SK-N-MC (cell line): Measurements from ENCODE around the gene ARHGEF33.

Source experiments
- DNase-seq: peaks from one replicate; pipeline ENCODE4 v3.0.0-alpha.2; 2011; ENCODE audit warnings: low read depth, low spot score
- H3K27ac ChIP-seq: fragments of 200-600 bp; sonication (generic); 2 replicates; pipeline ENCODE4 v1.5.1; 2016; ENCODE audit warnings: mixed run types
- H3K36me3 ChIP-seq: fragments of 200-600 bp; sonication (generic); 2 replicates; pipeline ENCODE4 v1.6.1; 2017; ENCODE audit warnings: antibody characterized with exemption, low read length, mixed read lengths; ENCODE audit not compliant: insufficient read depth
- H3K4me3 ChIP-seq: fragments of 200-600 bp; sonication (generic); 2 replicates; pipeline ENCODE4 v1.5.1; 2016
- H3K9ac ChIP-seq: fragments of 200-600 bp; sonication (generic); 2 replicates; pipeline ENCODE4 v1.8.0; 2017; ENCODE audit warnings: mixed run types, mixed read lengths; ENCODE audit not compliant: insufficient read length
- H3K9me3 ChIP-seq: fragments of 200-600 bp; sonication (generic); 2 replicates; pipeline ENCODE4 v1.6.1; 2017; ENCODE audit warnings: low read depth, mild to moderate bottlenecking, antibody characterized with exemption, low read length, moderate library complexity, mixed read lengths
- EZH2 ChIP-seq: fragments of 200-600 bp; sonication (generic); IDR thresholded peaks from one replicate; pipeline ENCODE4 v1.6.1; 2017; ENCODE audit warnings: antibody characterized with exemption
- FOXP2 ChIP-seq: optimal IDR thresholded peaks from 2 replicates; pipeline ENCODE3; 2011; ENCODE audit warnings: mild to moderate bottlenecking, moderate library complexity; ENCODE audit not compliant: insufficient read depth; ENCODE audit errors: extremely low read length, control extremely low read depth
- POLR2AphosphoS5 ChIP-seq: IDR thresholded peaks from 2 replicates; pipeline ENCODE4 v1.6.1; 2012; ENCODE audit warnings: mild to moderate bottlenecking, low read depth, low read length, borderline replicate concordance

Gene ARHGEF33

DNA sequence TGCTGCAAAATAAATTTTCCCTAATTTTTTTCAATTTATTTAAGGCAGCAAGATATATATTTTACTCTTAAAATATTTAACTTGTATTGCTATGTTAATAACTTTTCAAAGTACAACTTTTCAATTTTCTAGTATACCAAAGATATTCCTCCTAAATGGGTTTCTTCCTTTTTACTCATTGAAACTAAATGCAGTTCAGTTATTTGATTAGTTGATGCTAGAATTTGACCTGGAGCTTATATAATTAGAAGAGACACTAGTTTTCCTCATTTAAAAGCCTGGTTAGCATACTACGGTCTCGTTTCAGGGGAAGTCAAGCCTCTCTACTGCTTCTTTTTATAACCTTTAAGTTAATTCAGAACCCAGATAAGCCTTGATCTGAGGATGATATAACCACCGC, at the start of gene ARHGEF33:
TSS of gene ARHGEF33 (plus strand) at position 301 of the 400 bp plus-strand sequence. CDS start 29,573 bp downstream, outside the sequence.
- no peak within 1 kb of the TSS for H3K4me3 ChIP-seq
- no peaks in the 10 kb centered on the region for H3K36me3 ChIP-seq
- no peak within 1 kb of the TSS for H3K9ac ChIP-seq
- TF ChIP-seq POLR2AphosphoS5 (no peak), FOXP2 (no peak)
- no peak for DNase-seq
- H3K9me3 ChIP-seq, result no peaks in the 10 kb centered on the region
- no peak within 1 kb of the TSS for H3K27ac ChIP-seq

DNA sequence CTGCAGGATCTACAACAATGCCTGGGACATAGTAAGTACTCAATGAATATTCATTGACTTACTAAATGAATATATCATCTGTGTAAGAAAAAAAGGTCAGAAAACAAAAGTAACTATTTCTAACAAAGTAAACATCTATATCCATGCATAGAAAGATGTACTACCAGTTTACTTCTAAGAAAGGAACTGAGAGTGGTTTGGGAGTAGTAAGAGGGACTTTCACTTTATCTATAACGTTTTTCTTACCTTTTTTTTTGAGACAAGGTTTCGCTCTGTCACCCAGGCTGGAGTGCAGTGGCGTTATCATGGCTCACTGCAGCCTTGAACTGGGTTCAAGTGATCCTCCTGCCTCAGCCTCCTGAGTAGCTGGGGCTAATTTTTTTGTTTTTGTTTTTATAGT, 39.6 kb upstream of the ARHGEF33 start:
- no peak for DNase-seq

DNA sequence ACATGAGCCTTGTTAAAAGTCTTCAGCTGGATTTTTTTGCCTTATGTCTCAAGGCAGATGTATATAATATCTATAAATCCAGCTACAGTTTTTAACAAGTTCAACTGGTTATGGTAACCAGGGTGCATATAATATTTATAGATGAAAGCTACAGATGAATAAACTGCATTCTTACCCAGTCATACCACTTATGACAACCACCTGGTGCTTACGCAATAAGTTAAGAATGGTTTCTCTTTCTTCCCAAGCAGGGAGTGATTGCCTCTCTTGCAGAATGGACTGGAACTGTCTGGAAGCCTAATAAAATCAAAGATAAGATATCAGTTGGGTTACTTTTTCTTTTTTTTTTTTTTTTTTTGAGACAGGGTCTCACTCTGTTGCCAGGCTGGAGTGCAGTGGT, 33.5 kb upstream of the ARHGEF33 start:
- DNase-seq, result no peak
- Histone ChIP-seq H3K36me3 (peaks cover 74% of the 10 kb centered on the region), H3K27ac (no peak overlapping the region), H3K4me3 (no peak overlapping the region), H3K9ac (no peak overlapping the region), H3K9me3 (no peaks in the 10 kb centered on the region)
- no peak for TF ChIP-seq POLR2AphosphoS5
- TF ChIP-seq EZH2, result no peak
- no peak for TF ChIP-seq FOXP2

More for the DNA sequence above, 39.6 kb upstream of the ARHGEF33 start:
- Histone ChIP-seq H3K36me3 (peaks cover 36% of the 10 kb centered on the region), H3K27ac (no peak overlapping the region), H3K9ac (no peak overlapping the region), H3K4me3 (no peak overlapping the region), H3K9me3 (no peaks in the 10 kb centered on the region)
- TF ChIP-seq FOXP2, result no peak
- TF ChIP-seq EZH2, result no peak
- TF ChIP-seq POLR2AphosphoS5, result no peak

GRCh38 chr2:38862476-38862875, 27.2 kb upstream of the ARHGEF33 start:
- Histone ChIP-seq H3K36me3 (peaks cover 57% of the 10 kb centered on the region), H3K4me3 (no peak overlapping the region), H3K9ac (no peak overlapping the region), H3K27ac (no peak overlapping the region), H3K9me3 (no peaks in the 10 kb centered on the region)
- TF ChIP-seq POLR2AphosphoS5 (no peak), FOXP2 (no peak), EZH2 (no peak)
- no peak for DNase-seq

DNA sequence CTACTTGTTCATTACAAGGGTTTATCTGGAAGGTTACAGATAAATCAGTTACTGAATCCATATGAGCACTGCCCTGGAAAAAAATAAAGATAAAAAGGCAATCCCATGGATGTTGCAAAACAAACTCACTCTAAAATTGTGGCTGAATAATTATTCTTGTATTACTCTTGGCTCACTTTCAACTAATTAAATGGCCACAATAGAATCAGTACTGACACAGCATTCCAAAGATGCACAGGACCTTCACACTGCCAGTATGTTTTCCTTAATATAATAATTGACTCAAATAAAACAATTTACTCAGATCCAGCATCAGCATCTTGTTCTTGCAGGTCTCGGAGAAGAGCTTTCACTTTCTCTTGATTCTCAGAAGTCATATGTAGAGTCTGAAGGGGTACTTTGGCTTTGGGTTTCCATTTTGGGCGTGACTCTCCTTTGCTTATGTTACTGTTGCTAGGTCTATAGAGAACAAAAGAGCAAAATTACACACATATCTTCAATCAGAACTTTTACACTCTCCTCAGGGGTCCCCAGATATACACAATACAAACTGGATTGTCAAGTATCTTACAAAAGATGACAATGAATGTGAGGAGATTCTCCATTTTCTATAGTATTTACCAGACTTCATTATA, 26.5 kb upstream of the ARHGEF33 start:
- TF ChIP-seq FOXP2, result no peak
- no peak for TF ChIP-seq POLR2AphosphoS5
- TF ChIP-seq EZH2, result no peak
- DNase-seq, result no peak
- Histone ChIP-seq H3K27ac (no peak overlapping the region), H3K36me3 (peaks cover 57% of the 10 kb centered on the region), H3K9me3 (no peaks in the 10 kb centered on the region), H3K9ac (no peak overlapping the region), H3K4me3 (no peak overlapping the region)

GRCh38 chr2:38866773-38867443, 22.8 kb upstream of the ARHGEF33 start:
- Histone ChIP-seq H3K36me3 (peaks cover 25% of the 10 kb centered on the region), H3K27ac (no peak overlapping the region), H3K4me3 (no peak overlapping the region), H3K9ac (no peak overlapping the region), H3K9me3 (peaks cover 7% of the 10 kb centered on the region; the same call in 1 of the 2 replicates)
- DNase-seq, result no peak
- TF ChIP-seq EZH2 (no peak), POLR2AphosphoS5 (no peak), FOXP2 (no peak)

- H3K4me3 ChIP-seq, result no peak overlapping the region
- no peak for DNase-seq
- peaks cover 7% of the 10 kb centered on the region; the same call in 1 of the 2 replicates for H3K9me3 ChIP-seq
- TF ChIP-seq POLR2AphosphoS5, result no peak
- TF ChIP-seq FOXP2, result no peak
- TF ChIP-seq EZH2, result no peak
- no peak overlapping the region for H3K9ac ChIP-seq
- peaks cover 11% of the 10 kb centered on the region; the same call in 1 of the 2 replicates for H3K36me3 ChIP-seq
- no peak overlapping the region for H3K27ac ChIP-seq
Observed at GRCh38 chr2:38871432-38871831, 18.2 kb upstream of the ARHGEF33 start.

- TF ChIP-seq FOXP2, result no peak
- no peak for TF ChIP-seq EZH2
- TF ChIP-seq POLR2AphosphoS5, result no peak
- no peak for DNase-seq
- H3K9ac ChIP-seq, result no peak overlapping the region
- H3K27ac ChIP-seq, result no peak overlapping the region
- no peaks in the 10 kb centered on the region for H3K36me3 ChIP-seq
- H3K9me3 ChIP-seq, result peaks cover 7% of the 10 kb centered on the region; the same call in 1 of the 2 replicates
- no peak overlapping the region for H3K4me3 ChIP-seq
Observed at GRCh38 chr2:38873763-38874162, 15.9 kb upstream of the ARHGEF33 start.

GRCh38 chr2:38875227-38875575, 14.5 kb upstream of the ARHGEF33 start:
- DNase-seq, result no peak

More at GRCh38 chr2:38875227-38875575, 14.5 kb upstream of the ARHGEF33 start:
- H3K27ac ChIP-seq, result no peak overlapping the region
- H3K9ac ChIP-seq, result peak overlapping the region; percentile 84
- peaks cover 4% of the 10 kb centered on the region; the same call in 1 of the 2 replicates for H3K9me3 ChIP-seq
- H3K36me3 ChIP-seq, result no peaks in the 10 kb centered on the region
- H3K4me3 ChIP-seq, result peak overlapping the region; percentile 100
- TF ChIP-seq EZH2, result no peak
- no peak for TF ChIP-seq POLR2AphosphoS5
- TF ChIP-seq FOXP2, result no peak
